Measurements from ENCODE around the gene RECQL5.

Gene RECQL5

GRCh38 chr17:75685499-75685898, 18.5 kb upstream of the RECQL5 start:
- DNase-seq: no peak

DNA sequence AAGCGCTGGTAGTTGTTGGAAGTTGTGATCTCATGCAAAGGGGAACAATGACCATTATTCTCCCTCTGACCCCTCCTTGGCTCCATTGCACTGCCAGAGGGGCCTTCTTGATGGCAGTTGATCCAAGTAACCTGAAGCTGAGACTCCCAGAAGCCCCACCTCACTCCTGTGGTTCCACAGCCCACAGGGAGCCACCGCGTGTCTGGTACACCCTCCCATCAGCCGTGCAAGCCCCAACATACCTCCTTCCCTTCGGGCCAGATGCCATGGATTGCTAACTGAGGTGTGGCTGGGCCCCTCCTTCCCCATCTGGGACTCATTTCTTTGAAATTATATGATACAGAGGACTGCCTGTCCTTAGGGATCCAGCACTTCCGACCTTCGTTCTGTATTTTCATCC, 18.0 kb upstream of the RECQL5 start:
- peak in 1 of 2 donors; percentile 43 for DNase-seq

DNA sequence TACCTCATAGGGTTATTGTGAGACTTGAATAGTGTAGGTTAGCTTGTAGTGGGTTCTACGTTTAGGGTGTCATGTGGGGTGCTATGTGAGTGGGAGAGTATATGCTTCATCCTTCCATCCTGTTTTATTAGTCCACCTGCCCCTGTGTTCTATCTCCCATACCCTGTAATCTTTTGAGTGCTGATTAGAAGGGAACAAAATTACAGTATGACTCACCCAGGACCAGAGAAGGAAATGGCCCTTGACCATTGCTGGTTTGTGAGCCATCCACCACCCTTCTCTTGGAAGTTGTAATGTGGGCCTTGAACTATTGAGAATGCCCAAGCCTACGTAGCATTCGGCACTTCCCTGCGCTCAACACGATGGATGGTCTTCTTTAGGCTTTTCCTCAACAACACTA, 17.3 kb upstream of the RECQL5 start:
- DNase-seq: no peak

DNA sequence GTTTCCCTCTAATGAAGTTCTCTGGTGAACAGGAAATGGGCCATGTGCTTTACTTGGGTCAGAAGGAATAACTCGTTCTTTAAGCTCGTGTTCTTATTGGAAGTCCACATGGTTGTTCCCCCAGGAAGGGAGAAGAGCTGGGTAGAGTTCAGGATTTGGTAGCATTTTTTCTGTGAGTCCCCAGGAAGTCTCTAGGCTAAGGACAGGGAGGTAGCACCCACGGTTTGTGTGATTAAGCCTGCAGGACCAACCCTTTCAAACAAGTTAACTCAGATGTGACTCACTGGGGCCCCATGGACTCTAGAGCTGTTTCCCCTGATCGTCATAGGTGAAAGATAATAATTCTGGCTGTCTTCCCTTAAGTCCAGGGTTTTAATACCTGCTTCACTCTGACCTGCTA, 16.6 kb upstream of the RECQL5 start:
- DNase-seq: no peak

DNA sequence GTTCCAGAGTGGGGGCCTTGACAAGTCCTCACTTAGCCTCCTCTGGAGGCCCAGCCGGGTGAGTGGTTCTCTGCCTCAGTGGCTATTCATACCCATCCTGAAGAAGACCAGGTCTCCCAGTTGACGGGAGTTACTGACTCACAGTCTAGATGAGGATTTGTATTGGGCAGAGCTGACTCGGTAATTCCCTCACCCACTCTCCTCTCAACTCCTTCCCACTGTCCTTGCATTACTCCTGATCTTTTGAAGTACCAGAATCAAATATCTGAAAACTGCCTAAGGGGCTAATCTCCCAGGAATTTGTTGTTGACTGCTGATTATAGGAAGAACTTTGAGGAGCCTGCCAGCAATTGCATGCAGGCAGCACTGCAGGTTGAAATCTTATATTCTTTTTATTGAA, 14.3 kb upstream of the RECQL5 start:
- no peak for DNase-seq

GRCh38 chr17:75680431-75680830, 13.5 kb upstream of the RECQL5 start:
- DNase-seq: no peak

GRCh38 chr17:75679706-75680211, 12.8 kb upstream of the RECQL5 start:
- peak; percentile 29 to 61 for DNase-seq

GRCh38 chr17:75676461-75676860, 9.5 kb upstream of the RECQL5 start:
- DNase-seq: no peak

DNA sequence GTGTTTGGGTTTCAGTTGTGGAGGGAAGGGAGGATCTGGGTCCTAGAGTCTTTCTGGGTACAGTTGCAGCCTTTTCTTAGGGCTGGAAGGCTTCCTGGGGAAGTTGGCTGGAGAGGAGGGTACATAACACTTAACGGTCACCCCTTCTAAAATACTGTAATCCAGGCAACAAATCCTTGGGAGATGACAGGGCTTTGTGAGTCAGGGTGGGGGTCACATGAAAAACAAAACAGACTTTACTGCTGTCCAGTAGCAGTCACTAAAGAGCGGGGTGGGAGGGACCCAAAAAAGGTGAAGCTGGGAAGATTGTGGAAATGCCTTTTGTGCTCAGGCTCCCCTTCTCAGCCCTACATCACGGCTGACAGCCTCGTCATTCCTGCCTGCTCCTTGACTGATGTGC, 6.5 kb upstream of the RECQL5 start:
- no peak for DNase-seq

DNA sequence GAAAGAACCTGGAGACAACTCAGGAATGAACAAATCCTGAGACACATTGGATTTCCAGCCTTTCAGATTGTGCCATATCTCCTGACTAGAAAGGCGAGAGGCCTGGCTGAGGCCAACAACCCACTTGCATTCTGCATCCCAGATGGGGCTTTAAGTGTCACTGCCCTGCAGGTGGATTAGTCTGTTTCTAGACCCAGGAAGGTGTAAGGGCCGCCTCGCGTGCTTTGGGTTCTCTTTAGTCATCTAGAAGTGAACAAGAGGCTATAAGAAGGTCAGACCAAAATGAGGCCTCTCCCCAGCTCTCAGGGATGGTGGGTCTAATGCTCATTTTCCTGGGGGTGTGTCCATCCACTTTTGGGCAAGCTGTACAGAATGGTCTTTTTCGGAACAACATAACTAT, 5.1 kb upstream of the RECQL5 start:
- no peak for DNase-seq

GRCh38 chr17:75670868-75671267, 3.9 kb upstream of the RECQL5 start:
- DNase-seq: no peak

DNA sequence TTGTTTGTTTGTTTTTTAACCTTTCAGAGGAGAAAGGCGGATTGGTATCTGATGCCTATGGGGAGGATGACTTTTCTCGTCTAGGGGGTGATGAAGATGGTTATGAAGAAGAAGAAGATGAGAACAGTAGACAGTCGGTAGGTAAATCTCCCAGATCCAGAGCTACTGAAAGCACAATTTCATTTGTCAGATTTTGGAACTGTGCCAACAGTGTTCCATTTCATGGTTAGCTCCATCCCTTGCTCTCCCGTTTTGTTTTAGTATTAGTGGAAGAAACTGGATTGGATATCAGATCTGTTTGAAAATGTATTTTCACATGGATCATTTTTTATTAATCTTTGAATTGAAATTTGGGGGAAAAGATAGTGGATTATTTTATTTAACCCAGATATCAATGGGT, 1.5 kb upstream of the RECQL5 start:
- DNase-seq: no peak

DNA sequence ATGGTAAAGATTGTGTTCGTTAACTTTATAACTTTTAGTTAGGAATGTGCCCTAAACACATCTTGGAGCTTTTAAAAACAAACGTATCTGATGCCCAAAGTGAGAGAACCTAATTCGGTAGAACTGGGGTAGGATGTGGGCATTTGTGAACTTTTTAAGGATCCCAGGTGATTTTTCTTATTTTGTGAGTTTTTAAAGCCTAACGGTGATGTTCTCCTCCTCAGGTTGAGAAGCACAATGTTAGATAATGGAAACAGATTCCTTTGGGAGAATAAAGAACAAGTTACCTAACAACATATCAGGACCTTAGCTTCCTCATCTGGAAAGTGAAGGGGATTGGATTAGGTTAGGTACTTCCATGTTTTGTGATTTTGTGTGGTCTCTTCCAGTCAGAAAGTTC, 871 bp upstream of the RECQL5 start:
- DNase-seq: no peak

DNA sequence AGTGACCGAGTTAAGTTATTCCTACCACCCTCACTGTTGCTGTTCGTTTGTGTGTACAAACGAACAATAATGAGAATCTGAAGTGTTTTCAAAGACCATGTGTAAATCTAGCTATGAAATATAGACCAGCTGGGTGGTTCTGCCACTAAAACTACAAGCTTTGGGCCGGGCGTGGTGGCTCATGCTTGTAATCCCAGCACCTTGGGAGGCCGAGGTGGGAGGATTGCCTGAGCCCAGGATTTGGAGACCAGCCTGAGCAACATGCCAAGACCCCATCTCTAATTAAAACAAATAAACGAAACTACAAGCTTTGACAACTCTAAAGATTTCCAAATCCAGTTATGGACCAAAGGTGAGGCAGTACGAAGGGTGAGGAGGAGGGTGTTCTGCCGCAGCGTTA, 973 bp downstream of the RECQL5 start:
- DNase-seq: no peak

DNA sequence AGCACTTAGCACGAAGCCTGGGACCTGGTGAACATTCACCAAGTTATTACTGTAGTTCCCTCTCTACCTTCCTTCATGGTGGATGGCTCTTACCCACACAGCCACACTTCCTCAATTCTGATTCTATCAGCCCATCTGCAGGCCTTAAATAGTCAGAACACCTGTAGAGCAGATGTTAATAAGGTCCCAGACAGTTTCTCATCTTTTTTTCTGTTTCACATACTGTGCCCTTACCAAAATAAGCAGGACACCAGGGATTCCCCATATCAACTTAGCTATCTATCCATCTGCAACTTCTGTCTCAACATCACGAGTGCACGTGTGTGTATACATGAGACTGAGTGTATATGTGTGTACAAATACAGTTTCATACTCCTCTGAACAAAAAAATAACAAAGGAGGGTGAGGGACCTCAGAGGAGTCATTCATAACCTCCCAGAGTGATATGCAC, 2.8 kb downstream of the RECQL5 start:
- no peak for DNase-seq

DNA sequence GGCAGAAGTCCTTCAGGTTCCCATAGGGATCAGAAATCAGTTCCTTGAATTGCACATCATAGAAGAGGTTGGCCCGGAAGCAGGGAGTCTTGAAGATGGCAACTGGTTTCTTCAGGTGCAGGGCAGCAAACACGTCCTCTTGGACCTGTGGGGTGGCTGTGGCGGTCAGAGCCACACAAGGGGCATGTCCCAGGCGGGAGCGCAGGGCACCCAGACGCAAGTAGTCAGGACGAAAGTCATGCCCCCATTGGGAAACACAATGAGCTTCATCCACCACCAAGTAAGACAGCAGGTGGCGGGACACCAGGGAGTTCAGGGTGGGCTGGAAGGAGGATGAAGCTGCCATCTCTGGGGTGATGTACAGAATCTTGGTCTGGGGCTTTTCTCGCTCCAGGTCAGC, 4.4 kb downstream of the RECQL5 start:
- no peak for DNase-seq

DNA sequence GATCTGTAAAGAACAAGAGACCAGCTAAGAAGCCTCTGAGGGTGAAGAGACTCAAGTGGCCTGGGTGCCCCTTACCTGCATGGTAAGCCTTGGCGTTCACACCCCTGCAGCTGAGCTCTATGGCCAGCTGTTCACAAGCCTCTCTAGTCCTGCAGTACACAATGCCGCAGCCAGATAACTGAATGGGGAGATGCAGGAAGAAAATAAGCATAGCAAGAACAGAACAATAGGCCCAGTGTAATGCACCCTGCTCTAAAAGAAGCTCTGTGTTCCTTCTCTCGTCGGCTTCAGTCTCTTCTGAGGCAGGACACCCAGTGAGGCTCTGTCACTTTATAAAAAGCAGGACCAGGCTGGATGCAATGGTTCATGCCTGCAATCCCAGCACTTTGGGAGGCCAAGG, 5.4 kb downstream of the RECQL5 start:
- peak; percentile 67 to 92 for DNase-seq

GRCh38 chr17:75658237-75658636, 8.7 kb downstream of the RECQL5 start:
- DNase-seq: no peak

DNA sequence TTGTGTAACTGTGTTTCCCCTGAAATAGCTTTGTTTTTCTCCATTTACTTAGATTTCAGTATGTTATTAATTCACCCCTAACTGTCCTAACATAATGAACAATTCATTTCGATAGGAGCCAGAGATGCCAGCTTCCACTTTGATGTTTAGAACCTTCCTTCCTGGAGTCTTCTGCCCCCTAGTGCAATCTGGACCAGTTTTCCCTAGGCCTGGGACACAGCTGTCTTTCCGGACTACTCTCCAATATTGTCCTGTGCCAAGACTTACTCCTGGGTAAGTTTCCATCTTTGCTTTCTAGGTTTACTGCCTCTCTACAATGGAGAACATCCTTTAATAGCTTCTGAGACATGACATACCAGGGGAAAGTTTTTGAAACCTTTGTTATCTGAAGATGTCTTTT, 12.8 kb downstream of the RECQL5 start:
- DNase-seq: peak; percentile 47 to 70

- peak in 1 of 2 donors; percentile 11 for DNase-seq
Measured at GRCh38 chr17:75652934-75653549, 13.9 kb downstream of the RECQL5 start.

DNA sequence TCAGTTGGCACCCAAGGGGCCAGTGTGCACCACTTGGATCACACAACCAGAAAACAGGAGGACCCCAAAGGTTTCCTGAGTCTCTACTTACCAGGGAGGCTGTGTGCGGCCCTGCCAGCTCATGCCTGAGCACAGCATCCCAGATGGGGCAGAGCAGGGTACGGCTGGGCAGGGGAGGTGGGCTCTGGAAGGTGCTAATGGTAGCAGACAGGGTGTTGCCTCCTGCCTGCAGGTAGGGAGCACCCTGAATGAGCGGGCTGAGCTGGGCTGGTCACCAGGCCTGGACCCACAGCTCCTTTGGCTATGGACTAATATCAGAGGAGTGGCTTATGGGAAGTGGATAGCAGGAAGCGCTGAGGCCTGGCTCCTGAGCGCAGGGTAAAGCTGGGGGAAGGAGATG, 14.6 kb downstream of the RECQL5 start:
- DNase-seq: no peak

DNA sequence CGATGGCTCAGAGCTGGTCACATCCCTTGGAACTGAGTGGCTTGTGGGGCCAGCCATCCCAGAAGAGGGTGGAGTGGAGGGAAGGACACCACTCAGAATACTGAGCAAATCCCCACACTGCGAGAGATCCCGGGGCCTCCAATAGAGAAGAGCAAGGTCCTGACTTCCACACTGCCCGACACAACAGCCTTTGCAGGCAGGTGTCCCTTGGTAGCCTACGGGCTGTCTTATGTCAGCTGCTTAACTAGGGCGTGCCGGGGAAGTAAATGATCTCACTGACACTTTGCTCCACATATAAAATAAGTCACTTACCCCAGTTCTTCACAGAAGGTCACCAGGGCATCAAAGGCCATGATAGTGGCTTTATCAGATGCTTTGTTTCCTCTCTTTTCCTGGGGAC, 16.1 kb downstream of the RECQL5 start:
- DNase-seq: no peak

DNA sequence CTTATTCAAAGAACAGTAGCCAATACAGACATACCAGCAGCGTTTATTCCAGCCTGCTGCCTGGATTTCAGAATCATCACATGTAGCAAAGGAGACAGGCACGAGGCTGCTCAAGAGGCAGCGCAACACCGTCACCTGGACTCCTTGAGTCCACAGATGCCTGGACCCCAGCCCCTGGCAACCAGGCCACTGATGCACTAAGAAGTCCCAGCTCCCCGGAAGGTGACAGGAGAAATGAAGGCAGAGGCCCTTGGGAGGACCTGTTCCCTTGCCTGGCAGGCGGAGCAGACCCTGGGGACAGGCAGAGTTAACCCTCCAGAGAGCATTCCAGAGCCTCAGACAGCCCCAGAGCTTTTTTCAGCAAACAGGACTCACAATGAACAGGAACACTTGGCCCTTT, 17.3 kb downstream of the RECQL5 start:
- no peak for DNase-seq

DNA sequence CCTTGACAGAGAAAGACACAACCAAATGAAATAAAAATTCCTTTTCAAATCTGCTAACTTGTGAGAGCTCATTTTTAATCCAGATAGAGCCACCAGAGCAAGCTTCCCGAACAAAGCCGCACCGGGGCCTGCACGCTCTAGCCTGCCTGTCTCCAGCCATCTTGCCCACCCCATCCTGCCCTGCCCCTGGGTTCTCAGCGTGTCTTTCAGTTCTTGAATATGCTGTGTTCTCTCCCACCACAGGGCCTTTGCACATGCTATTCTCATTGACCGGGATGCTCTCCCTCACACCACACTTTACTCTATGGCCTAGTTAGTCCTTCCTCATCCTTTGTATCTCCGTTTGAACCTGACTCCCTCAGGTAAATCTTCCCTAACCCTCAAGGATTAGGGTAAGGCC, 19.0 kb downstream of the RECQL5 start:
- DNase-seq: no peak

DNA sequence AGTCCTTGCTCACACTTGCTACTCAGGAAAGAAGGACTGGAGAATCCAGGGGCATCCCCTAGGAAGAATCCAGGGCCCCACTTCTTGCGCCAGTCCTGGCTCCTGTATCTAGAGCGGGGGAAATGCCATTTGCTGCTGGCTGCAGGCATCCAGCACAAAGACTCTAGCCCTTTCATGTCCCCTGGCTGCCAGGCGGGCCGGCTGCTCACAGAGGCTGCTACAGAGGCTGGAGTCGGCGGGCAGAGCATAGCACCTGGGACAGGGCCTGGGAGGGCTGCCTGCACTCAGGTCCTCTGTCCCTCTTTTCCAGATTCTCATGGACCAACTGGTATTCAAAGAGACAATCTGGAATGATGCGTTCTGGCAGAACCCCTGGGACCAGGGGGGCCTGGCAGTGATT, 19.9 kb downstream of the RECQL5 start:
- peak; percentile 19 to 51 for DNase-seq

- DNase-seq: no peak
Measured at GRCh38 chr17:75646638-75646992, 20.3 kb downstream of the RECQL5 start.
